Pons (tissue), 1 donor: ENCODE data around the gene CACUL1.
"Not testable (repeated sequence)": the region's sequence is repeated elsewhere in the genome, so short reads cannot be mapped to it uniquely, and the experiment has no call there.

Experiments
- DNase-seq: peaks from one replicate; pipeline ENCODE4 v3.0.0-alpha.2; 2016; ENCODE audit warnings: low spot score

Gene CACUL1

DNA sequence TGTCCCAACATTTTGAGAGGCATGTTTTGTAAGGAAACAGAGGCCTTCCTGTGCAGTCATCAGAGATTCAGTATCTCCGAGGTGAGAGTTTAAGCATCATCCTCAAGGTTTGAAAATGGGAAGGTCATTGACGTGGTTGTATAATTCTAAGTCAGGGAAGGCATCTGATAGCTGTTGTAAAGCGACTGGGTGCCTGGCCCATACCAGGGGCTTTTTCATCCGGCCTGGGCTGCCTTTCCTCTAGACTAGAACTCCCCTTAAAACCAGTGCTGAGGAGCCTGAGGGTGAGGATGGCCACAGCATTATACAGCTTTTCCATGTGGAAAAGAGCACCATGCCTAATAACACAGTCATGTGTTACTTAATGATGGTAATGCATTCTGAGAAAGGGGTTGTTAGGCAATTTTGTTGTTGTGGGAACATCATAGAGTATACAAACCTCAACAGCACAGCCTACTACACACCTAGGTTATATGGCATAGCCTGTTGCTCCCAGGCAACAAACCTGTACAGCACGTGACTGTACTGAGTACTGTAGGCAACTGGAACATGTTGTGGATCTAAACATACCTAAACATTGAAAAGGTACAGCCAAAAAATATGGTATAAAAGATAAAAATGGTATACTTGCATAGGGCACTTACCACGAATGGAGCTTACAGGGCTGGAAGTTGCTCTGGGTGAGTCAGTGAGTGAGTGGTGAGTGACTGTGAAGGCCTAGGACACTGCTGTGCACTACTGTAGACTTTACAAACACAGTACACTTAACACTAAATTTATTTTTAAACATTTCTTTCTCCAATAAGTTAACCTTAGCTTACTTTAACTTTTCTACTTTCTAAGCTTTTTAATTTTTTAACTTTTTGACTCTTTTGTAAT, 13.5 kb upstream of the CACUL1 start:
- DNase-seq: no peak

DNA sequence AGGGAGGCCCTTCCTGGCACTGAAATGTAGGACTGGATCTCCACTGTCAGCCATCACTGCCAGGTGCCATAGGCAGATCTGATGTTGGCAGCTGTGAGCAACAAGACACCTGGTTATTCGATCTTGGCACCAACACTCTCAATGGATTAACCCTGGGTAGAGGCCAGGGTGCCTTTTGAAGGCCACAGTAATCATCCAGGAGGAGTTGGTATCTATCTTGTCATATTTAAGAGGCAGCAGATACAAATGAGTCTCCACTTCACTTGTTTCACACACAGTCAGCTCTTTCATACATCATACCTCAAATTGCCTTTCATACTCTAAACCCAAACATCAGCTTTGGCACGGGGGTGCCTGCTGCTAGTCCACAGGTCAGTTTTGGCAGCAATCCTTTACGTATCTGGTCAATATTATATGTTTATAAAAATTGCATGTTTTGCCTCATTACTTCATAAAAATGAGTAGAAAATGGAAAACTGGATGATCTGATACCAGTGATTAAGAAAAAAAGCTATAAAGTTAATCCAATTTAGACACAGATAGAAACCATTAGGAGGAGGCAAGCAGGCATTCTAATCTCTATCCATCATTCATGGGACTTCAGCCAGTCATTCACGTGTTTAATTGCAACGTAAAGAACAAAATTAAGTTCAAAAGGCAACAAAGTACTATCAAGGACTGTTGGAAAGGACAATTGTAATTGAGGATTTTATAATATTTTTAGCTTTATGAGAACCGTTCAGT, 12.7 kb upstream of the CACUL1 start:
- no peak for DNase-seq

DNA sequence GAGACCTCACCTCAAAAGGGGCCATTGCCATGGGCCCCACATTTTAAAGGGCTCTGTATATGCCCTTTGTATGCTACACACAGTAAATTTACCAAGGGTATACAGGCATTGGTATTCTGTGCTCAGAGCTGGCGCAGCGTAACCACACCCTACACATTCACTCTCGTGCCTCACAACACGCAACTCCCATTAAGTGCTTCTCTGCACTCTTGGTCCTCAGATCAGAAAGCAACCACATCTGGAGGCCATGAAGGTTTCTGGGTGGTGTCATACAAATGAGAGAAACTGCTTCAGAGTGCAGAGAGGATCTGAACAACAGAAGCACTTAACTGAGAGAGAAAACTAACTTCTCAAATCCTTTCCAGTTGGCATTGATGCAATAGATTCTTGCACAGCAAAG, 9.4 kb upstream of the CACUL1 start:
- no peak for DNase-seq

DNA sequence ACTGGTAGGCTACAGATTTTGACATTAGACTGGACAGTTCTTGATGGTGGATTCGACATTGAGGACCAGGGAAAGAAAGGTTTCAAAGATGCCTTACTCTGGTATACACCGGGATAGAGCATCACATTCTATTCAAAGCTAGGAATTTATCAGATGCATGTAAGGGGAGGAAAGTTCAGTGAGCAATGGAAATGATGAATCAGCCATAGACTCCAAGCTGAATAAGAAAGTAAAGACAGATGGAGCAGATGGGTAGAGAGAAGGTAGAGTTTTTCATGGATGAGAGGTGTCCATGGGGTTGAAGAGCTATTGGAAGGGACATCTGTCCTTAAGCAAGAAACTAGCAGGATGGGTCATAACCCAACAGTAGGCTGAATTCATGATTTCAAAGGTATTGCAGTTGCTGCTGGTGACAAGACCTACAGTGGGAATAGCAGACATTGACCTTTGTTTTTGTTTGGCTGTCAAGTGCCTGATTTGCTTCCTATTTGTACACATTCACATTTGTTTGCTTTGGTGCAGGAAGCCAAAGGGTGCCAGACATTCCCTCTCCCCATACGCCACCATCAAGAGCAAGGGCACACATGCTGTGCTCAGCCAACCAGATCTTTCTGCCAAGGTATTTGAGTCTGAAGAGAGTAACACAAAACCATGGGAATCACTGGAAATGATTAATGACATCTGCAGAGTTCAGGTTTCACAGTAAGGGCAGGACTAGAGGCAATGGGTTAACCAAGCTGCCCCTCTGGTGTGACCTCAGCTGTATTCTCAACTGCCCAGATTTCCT, 8.6 kb upstream of the CACUL1 start:
- no peak for DNase-seq

DNA sequence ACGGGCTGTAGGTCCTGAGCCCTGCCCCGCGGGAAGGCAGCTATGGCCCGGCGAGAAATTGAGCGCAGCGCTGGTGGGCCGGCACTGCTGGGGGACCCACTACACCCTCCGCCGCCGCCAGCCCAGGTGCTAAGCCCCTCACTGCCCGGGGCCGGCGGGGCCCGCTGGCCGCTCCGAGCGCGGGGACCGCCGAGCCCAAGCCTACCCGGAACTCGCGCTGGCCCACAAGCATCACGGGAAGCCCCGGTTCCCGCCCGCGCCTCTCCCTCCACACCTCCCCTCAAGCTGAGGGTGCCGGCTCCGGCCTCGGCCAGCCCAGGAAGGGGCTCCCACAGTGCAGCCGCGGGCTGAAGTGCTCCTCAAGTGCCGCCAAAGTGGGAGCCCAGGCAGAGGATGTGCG, 5.5 kb upstream of the CACUL1 start:
- DNase-seq: no peak

DNA sequence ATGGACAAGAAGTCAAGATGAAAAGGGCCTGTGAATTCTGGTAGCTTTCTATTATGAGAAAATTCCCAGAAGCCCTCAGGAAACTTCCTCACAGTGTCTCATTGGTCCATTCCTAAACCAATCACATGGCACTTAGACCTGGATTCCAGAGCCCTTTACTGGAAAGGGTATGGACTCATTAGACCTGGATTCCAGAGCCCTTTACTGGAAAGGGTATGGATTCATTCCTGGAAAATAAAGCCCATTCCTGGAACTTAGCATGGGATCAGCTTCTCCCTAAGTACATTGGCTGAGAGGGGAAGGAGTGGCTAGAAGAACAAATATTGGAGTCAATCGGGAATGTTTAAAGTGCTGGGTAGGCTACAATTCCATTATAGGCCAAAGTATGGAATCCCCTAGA, 3.7 kb upstream of the CACUL1 start:
- DNase-seq: no peak

DNA sequence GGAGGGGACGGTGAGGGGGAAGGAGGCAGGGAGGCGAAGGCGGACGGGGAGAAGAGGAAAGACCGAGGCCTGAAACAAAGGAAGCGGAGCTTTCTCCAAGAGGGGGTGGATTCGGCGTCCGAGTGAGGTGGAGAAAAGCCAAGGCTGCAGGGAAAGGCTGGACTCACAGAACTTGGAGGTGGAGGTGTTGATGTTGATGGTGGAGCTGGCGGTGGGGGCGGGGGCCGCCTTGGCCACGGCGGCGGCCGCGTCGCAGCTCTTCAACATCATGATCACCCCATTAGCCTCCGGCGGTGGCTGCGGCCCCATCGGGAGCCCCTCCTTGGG, 578 bp downstream of the CACUL1 start:
- DNase-seq: no peak

DNA sequence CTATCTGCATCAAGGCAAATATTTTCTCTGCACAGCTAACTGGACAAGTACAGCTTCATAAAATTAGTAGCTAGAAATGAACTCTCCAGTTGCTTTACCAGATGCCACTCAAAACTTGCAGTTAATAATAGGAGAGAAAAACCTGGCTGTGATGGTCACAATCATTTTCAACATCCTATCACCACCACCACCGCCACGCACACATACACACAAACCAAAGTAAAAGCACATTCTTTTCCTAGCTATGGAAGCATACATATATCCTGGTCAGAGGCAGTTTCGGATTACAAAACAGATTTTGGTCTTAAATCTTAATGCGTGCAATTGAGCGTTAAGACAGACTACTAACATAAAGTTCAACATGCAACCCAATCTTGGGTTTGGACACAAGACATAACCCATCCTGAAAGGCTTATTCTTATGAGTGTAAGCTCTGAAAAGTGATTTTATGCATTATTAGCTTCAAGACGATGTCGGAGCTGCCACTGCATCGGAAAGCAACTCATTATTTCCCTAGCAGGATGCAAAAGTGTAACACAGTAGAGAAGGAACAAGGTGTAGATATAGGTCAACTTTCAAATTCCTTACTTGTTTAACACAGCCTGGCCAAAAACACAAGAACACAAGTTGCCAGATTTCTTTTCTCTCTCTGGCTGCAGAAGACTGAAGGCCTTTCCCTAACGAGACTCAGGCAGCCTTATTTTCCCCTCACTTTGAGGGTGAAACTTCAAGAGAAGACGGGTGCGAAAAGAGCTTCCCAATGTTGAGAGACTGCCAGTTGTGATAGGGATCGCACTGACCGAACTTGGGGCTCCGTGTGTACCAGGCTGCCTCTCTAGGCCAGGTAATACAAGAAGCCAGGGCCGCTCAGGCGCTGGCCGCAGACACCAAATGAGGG, 1.2 kb downstream of the CACUL1 start:
- no peak for DNase-seq

DNA sequence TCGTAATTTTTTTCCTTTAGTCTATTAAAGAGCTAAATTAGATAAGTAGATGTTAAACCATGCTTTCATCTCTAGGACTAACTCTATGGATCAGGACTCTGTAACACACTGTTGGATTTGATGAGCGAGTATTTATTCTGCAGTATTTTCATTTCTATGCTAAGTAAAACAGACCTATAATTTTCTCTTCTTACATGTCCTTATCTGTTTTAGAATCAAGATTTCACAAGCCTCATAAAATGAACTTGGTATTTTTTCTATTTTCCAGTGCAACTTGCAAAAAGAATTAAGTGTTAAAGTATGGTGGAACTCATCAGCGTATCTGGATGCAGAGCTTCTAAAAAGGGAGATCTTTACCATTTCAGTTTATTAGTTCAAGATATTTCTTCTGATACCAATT, 2.4 kb downstream of the CACUL1 start:
- no peak for DNase-seq

DNA sequence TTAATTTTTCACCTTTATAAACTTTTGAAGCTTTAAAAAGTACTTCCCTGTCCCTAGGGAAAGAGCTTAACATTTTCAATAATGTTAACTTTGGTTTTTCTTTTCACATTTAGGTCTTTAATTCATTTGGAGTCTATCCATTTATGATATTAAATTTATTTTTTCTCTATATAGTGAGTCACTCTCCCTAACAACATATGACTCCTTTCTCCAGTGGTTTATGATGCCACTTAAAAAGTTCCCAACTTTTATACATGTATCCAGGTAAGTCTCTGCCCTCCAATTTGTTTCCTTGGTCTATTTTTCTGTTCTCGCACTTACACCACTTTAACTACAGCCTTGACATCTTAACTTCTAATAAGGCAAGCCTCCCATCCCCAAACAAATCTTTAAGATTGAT, 3.5 kb downstream of the CACUL1 start:
- DNase-seq: no peak

DNA sequence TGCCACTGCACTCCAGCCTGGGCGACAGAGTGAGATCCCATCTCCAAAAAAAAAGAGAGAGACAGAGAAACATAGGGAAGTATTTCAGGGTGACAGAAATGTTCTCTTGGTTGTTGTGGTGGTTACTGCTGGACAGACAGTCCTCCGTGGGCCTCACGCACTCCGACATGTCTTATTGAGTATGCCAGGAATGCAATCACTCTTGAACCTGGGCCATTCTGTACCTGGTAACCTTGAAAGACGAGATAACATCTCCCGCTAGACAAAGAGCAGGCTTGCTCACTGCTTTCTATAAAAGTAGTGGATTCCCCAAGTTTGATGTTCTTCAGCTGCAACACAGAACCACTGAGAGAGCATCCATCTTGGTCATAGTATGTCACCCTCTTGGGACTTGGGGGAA, 6.7 kb downstream of the CACUL1 start:
- DNase-seq: no peak

DNA sequence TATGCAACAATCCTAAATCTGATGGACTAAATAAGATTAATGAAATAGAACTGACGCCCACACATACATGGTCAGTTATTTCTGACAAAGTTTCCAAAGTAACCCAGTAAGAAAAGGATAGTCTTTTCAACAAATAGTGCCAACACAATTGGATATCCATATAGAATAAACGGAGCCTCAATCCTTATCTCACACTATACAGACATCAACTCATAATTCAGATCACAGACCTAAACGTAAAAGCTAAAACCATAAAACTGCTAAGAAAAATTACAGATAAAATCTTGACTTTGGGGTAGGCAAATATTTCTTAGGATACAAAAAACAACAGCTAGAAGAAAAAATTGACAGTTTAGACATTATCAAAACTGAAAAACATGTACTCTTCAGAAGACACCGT, 8.5 kb downstream of the CACUL1 start:
- DNase-seq: no peak

DNA sequence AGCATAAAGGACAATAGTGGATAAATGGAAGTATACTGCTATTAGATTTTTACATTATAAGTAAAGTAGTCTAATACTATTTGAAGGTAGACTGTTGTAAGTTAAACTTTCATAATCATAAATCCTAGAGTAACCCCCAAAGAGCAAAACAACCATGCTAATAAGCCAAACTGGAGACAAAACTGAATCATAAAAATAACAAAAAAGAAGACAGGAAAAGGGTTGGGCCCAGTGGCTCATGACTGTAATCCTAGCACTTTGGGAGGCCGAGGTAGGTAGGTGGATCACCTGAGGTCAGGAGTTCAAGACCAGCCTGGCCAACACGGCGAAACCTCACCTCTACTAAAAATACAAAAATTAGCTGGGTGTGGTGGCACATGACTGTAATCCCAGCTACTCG, 9.7 kb downstream of the CACUL1 start:
- DNase-seq: no peak

DNA sequence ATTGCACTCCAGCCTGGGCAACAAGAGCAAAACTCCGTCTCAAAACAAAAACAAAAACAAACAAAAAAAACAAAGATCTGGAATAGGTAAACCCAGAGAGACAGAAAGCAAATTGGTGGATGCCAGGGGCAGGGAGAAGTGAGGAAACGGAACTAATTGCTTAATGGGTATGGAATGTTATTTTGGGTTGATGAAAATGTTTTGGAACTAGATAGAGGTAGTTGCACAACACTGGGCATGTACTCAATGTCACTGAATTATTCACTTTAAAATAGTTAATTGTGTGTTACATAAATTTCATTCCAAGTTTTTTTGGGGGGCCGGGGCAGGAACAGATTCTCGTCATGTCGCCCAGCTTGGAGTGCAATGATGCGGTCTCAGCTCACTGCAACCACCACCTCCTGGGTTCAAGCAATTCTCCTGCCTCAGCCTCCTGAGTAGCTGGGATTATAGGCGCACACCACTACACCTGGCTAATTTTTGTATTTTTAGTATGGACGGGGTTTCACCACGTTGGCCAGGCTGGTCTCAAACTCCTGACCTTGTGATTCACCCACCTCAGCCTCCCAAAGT, 10.3 kb downstream of the CACUL1 start:
- not testable (repeated sequence) for DNase-seq

DNA sequence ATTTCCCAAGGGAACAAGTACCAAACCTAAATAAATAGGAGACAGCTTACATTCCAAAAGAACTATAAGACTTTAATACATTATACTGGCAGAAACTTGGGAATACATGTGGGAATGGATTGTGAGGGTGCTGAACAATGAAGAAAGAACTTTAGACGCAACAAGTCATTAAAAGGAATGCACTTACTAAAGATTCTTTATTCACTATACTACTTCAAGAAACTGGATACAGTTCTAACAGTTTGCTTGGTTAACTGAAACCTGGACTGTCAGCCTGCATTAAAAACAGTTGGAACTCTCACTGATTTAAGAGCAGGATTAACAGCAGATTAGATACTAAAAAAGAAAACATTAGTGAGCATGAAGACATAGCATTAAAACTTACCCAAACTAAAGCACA, 12.0 kb downstream of the CACUL1 start:
- DNase-seq: no peak

DNA sequence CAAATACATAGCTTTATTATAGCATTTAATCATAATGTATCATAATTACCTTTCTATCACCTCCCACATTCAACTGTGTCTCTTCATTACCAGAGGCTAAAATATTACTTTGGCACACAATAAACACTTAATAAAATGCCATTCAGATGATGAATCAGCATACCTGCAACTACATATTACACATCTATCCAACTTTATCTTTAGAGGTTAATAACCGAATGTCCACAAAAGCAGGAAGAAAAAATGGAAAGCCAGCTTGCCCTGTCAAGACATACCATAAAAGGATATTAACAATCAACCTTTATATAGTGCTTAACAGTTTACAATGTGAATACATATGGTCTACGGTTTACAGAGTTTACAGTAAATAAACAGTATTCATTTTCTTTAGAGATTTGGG, 12.7 kb downstream of the CACUL1 start:
- no peak for DNase-seq

DNA sequence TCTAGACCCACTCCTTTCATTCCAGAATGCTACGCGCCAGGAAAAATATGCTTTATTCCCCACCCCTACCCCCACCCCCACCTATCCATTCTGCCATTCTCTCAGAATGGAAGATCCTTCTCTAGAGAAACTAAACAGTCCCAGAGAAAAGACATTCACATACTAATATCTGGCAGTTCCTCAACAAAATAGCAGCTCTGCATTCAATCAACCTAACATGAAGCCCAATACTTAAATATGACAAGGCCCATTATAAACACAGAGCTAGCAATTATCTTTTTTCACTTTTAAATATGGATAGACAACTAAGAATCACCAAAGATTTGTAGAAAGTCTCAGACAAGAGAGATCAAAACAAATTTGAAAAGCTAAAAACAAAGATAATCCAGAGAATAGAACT, 16.4 kb downstream of the CACUL1 start:
- DNase-seq: no peak

DNA sequence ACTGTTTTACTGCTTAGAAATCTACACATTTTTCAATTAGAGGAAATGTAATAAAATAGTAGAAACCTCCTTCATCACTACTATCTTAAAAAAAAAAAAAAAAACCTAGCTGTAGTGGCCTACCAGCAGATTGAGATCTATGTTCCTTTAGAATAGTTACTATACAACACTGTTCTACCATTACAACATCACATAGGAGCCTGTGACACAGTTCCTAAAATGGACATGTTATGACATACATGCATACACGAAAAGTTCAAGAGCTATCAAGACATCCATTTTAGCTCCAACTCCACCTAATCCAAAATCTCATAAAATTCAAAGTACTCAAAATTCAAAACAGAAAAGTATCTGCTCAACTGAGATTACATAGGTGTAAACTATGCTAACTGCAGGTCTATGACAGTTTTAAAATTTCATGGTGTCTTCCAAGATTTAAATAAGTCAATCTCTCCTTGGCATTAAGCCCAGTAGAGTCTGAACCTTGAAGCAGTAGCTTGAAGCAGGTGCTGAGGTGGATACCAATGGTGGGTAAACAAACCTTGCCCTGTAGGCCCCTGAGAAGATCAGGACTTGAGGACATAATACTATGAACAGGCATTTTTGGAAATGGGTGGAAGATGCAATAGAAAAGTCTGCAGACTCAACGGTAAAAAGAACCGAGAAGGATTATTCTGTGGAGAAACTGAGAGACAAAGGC, 17.0 kb downstream of the CACUL1 start:
- DNase-seq: no peak

DNA sequence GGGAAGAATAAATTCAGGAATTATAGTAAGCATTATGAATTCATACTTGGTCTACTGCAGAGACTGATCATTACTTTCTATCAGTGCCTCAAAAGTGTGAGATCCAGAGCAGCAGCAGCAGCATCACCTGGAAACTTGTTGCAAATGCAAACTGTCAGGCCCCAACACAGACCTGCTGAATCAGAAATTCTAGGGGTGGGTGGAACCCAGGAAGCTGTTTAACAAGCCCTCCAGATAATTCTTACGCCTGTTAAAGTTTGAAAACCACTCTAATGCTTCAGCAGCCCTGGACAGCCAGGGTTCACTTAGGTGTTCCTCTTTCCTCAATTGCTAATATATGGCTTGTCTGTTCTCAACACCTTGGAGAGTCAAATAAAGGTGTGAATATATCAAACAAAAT, 19.5 kb downstream of the CACUL1 start:
- DNase-seq: no peak

DNA sequence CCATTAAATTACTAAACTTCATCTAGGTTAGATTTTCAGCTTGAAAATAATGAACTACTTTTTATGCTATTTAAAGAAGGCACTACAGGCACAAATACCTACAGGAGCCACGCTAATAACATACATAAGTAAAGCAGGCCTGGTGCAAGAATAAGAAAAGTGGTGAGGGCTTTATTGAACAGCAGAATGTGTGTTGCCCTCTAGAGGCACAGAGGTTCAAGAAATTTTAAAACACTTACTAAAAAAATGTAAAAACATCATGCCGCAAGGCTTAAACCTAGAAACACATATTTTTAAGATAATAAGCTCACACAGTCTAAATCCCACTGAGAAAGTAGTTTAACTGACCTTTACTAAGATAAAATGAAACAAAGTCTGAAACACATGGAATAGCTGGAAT, 20.3 kb downstream of the CACUL1 start:
- no peak for DNase-seq
